ENCODE data around the gene ORM1.

ORM1 gene

DNA sequence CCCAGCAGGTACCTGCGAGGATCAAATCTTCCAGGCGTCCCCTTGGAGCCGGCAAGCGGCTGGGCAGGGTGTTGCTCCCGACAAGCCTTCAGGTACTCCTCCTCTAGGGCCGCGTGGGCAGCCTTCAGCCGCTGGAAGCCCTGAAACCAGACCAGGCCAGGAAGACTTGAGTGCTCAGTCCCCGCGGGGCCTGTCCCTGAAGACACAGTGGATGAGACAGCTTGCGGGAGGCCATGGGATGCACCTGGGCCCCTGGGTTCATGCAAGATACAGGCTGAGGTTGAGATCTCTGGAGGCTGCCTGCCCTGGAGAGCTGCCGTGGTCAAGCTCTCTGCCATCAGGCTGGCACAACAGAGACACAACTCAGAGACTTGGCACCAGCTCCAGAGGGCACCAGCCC, 39.5 kb downstream of the ORM1 start:
- Histone ChIP-seq H3K27ac (ENCODE audit: low read length) (no peak overlapping the region), H3K4me2 (ENCODE audit: low read depth, low read length) (no peak overlapping the region), H3K4me3 (ENCODE audit: low read length) (no peak overlapping the region), H3F3A (ENCODE audit: insufficient read depth, low read length) (peaks cover 19% of the 10 kb centered on the region), H3K79me2 (ENCODE audit: low read length) (peaks cover 65% of the 10 kb centered on the region), H3K9ac (ENCODE audit: low read length) (no peak overlapping the region), H3K9me3 (replicated peaks; ENCODE audit: insufficient read depth, low read length) (no peaks in the 10 kb centered on the region), H3K4me1 (ENCODE audit: low read length) (peaks cover 40% of the 10 kb centered on the region), H2AFZ (ENCODE audit: low read length) (no peak overlapping the region), H3K9me2 (replicated peaks; ENCODE audit: insufficient read depth, low read length) (no peaks in the 10 kb centered on the region), H3K27me3 (replicated peaks; ENCODE audit: insufficient read depth, low read length) (no peaks in the 10 kb centered on the region), H3K36me3 (replicated peaks; ENCODE audit: insufficient read depth, low read length) (peaks cover 43% of the 10 kb centered on the region), H4K20me1 (ENCODE audit: insufficient read depth, low read length) (no peaks in the 10 kb centered on the region)
- TF ChIP-seq CTCF (IDR thresholded peaks at IDR 0.05; ENCODE audit: low read length) (no peak), EZH2phosphoT487 (IDR thresholded peaks at IDR 0.05; ENCODE audit: low read length) (no peak), EZH2 (optimal IDR thresholded peaks at IDR 0.05; ENCODE audit: low read depth, low read length) (no peak)
- DNase-seq, result no peak

DNA sequence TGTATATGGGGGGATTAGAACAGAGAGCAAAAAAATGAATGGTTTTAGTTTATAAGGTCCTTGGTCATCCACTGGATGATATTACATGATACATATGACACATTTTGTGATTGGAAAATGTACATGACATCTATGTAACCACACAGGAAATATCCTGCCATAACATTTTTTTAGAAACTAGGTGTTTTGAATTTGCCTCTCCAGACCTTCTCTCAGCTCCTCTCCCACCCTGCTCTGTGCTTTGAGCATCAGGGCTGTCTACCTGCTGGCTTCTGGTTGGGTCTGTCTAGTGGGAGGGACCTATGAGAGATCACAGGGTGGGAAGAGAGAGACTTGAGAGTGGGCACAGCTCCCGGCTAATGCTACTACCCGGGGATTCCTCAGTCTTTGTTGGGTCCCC, 40.5 kb downstream of the ORM1 start:
- peaks cover 37% of the 10 kb centered on the region for H3K36me3 ChIP-seq (replicated peaks; ENCODE audit: insufficient read depth, low read length)
- no peak for TF ChIP-seq EZH2 (optimal IDR thresholded peaks at IDR 0.05; ENCODE audit: low read depth, low read length)
- no peak for TF ChIP-seq EZH2phosphoT487 (IDR thresholded peaks at IDR 0.05; ENCODE audit: low read length)
- TF ChIP-seq CTCF (IDR thresholded peaks at IDR 0.05; ENCODE audit: low read length), result no peak

GRCh38 chr9:114364134-114365041, 41.5 kb downstream of the ORM1 start:
- peaks cover 36% of the 10 kb centered on the region for H3F3A ChIP-seq (ENCODE audit: insufficient read depth, low read length)
- no peaks in the 10 kb centered on the region for H3K27me3 ChIP-seq (replicated peaks; ENCODE audit: insufficient read depth, low read length)
- peaks cover 72% of the 10 kb centered on the region for H3K79me2 ChIP-seq (ENCODE audit: low read length)
- no peak for TF ChIP-seq EZH2phosphoT487 (IDR thresholded peaks at IDR 0.05; ENCODE audit: low read length)
- TF ChIP-seq EZH2 (optimal IDR thresholded peaks at IDR 0.05; ENCODE audit: low read depth, low read length), result no peak
- peaks cover 59% of the 10 kb centered on the region for H3K4me1 ChIP-seq (ENCODE audit: low read length)
- no peaks in the 10 kb centered on the region for H3K9me2 ChIP-seq (replicated peaks; ENCODE audit: insufficient read depth, low read length)
- peak overlapping the region; percentile 11; the same call in 1 of the 2 replicates for H3K27ac ChIP-seq (ENCODE audit: low read length)
- no peaks in the 10 kb centered on the region for H3K9me3 ChIP-seq (replicated peaks; ENCODE audit: insufficient read depth, low read length)
- H3K4me2 ChIP-seq (ENCODE audit: low read depth, low read length), result no peak overlapping the region
- H4K20me1 ChIP-seq (ENCODE audit: insufficient read depth, low read length), result no peaks in the 10 kb centered on the region
- H3K36me3 ChIP-seq (replicated peaks; ENCODE audit: insufficient read depth, low read length), result peaks cover 38% of the 10 kb centered on the region
- H3K9ac ChIP-seq (ENCODE audit: low read length), result no peak overlapping the region
- H2AFZ ChIP-seq (ENCODE audit: low read length), result no peak overlapping the region
- no peak overlapping the region for H3K4me3 ChIP-seq (ENCODE audit: low read length)
- no peak for DNase-seq

More for the DNA sequence above, 40.5 kb downstream of the ORM1 start:
- H2AFZ ChIP-seq (ENCODE audit: low read length), result no peak overlapping the region
- peak overlapping the region; percentile 3; the same call in 1 of the 2 replicates for H3K27ac ChIP-seq (ENCODE audit: low read length)
- no peak overlapping the region for H3K4me3 ChIP-seq (ENCODE audit: low read length)
- H3K4me2 ChIP-seq (ENCODE audit: low read depth, low read length), result no peak overlapping the region
- H3K27me3 ChIP-seq (replicated peaks; ENCODE audit: insufficient read depth, low read length), result no peaks in the 10 kb centered on the region
- no peaks in the 10 kb centered on the region for H4K20me1 ChIP-seq (ENCODE audit: insufficient read depth, low read length)
- peaks cover 51% of the 10 kb centered on the region for H3K4me1 ChIP-seq (ENCODE audit: low read length)
- peaks cover 64% of the 10 kb centered on the region for H3K79me2 ChIP-seq (ENCODE audit: low read length)
- no peak for DNase-seq
- no peak overlapping the region for H3K9ac ChIP-seq (ENCODE audit: low read length)
- peaks cover 30% of the 10 kb centered on the region for H3F3A ChIP-seq (ENCODE audit: insufficient read depth, low read length)
- H3K9me2 ChIP-seq (replicated peaks; ENCODE audit: insufficient read depth, low read length), result no peaks in the 10 kb centered on the region
- no peaks in the 10 kb centered on the region for H3K9me3 ChIP-seq (replicated peaks; ENCODE audit: insufficient read depth, low read length)

DNA sequence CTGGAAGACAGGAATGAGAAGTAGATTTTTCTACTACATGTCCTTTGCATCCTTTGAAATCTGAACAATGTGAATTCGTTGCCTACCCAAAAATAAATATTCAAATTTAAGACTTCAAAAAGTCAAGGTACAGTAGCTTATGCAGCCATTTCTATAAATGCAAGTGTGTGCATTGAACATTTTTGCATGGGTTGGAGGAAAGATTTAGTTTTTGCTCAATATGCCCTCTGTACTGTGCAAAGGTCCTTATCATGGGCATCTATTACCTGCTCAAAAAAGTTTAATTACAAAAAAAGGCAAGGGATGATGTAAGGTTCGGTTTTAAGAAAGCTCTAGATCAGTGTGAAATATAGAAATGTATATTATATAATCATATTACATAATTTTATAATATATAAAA, 42.3 kb downstream of the ORM1 start:
- H3K27ac ChIP-seq (ENCODE audit: low read length), result peak overlapping the region; percentile 11; the same call in 1 of the 2 replicates
- no peaks in the 10 kb centered on the region for H3K27me3 ChIP-seq (replicated peaks; ENCODE audit: insufficient read depth, low read length)
- no peak overlapping the region for H2AFZ ChIP-seq (ENCODE audit: low read length)
- no peak for TF ChIP-seq EZH2 (optimal IDR thresholded peaks at IDR 0.05; ENCODE audit: low read depth, low read length)
- TF ChIP-seq EZH2phosphoT487 (IDR thresholded peaks at IDR 0.05; ENCODE audit: low read length), result no peak
- TF ChIP-seq CTCF (IDR thresholded peaks at IDR 0.05; ENCODE audit: low read length), result no peak
- peaks cover 39% of the 10 kb centered on the region for H3F3A ChIP-seq (ENCODE audit: insufficient read depth, low read length)
- no peaks in the 10 kb centered on the region for H4K20me1 ChIP-seq (ENCODE audit: insufficient read depth, low read length)
- DNase-seq, result no peak
- H3K36me3 ChIP-seq (replicated peaks; ENCODE audit: insufficient read depth, low read length), result peaks cover 32% of the 10 kb centered on the region
- no peaks in the 10 kb centered on the region for H3K9me3 ChIP-seq (replicated peaks; ENCODE audit: insufficient read depth, low read length)
- peaks cover 67% of the 10 kb centered on the region for H3K4me1 ChIP-seq (ENCODE audit: low read length)
- H3K4me2 ChIP-seq (ENCODE audit: low read depth, low read length), result no peak overlapping the region
- peaks cover 73% of the 10 kb centered on the region for H3K79me2 ChIP-seq (ENCODE audit: low read length)
- no peak overlapping the region for H3K4me3 ChIP-seq (ENCODE audit: low read length)
- H3K9ac ChIP-seq (ENCODE audit: low read length), result no peak overlapping the region
- H3K9me2 ChIP-seq (replicated peaks; ENCODE audit: insufficient read depth, low read length), result no peaks in the 10 kb centered on the region
